ENCODE data around the gene AIDA.

GRCh38 chr1:222663431-222663934 is 48.8 kb downstream of the AIDA start:
- TF ChIP-seq CTCF (IDR thresholded peaks at IDR 0.05) = no peak
- no peak for TF ChIP-seq POLR2A (IDR thresholded peaks at IDR 0.05)
